MM.1S (cell line): Measurements from ENCODE around the gene ATP1A4.
A peak's percentile ranks its signal among the peaks of the same experiment; 100 is the strongest.

Experiments
- DNase-seq: peaks from one replicate; pipeline ENCODE4 v3.0.0-alpha.2; 2015
- H2AFZ ChIP-seq: fragments of 300-600 bp; sonication (generic); 2 replicates; pipeline ENCODE4 v1.6.0; 2016; ENCODE audit warnings: antibody characterized with exemption, low read length
- H3F3A ChIP-seq: fragments of 300-600 bp; sonication (generic); 2 replicates; pipeline ENCODE4 v1.6.1; 2016; ENCODE audit warnings: mild to moderate bottlenecking, antibody characterized with exemption, low read length, moderate library complexity, mixed read lengths; ENCODE audit not compliant: insufficient read depth
- H3K27ac ChIP-seq: fragments of 300-600 bp; sonication (generic); 2 replicates; pipeline ENCODE4 v1.5.1; 2016; ENCODE audit warnings: mild to moderate bottlenecking, low read length
- H3K27me3 ChIP-seq: fragments of 300-600 bp; sonication (generic); replicated peaks from 2 replicates; pipeline ENCODE4 v1.6.0; 2016; ENCODE audit warnings: low read length; ENCODE audit not compliant: insufficient read depth
- H3K36me3 ChIP-seq: fragments of 300-600 bp; sonication (generic); replicated peaks from 2 replicates; pipeline ENCODE4 v1.6.1; 2016; ENCODE audit warnings: mild to moderate bottlenecking, low read length, mixed read lengths; ENCODE audit not compliant: insufficient read depth
- H3K4me1 ChIP-seq: fragments of 300-600 bp; sonication (generic); 2 replicates; pipeline ENCODE4 v1.6.1; 2016; ENCODE audit warnings: low read length, mixed read lengths
- H3K4me2 ChIP-seq: fragments of 300-600 bp; sonication (generic); 2 replicates; pipeline ENCODE4 v1.6.0; 2016; ENCODE audit warnings: low read depth, low read length
- H3K4me3 ChIP-seq: fragments of 300-600 bp; sonication (generic); 2 replicates; pipeline ENCODE4 v1.5.1; 2016; ENCODE audit warnings: low read length, mixed read lengths
- H3K79me2 ChIP-seq: fragments of 300-600 bp; sonication (generic); 2 replicates; pipeline ENCODE4 v1.6.1; 2016; ENCODE audit warnings: mixed run types, low read length, mixed read lengths
- H3K9ac ChIP-seq: fragments of 300-600 bp; sonication (generic); 2 replicates; pipeline ENCODE4 v1.6.1; 2016; ENCODE audit warnings: low read length, mixed read lengths
- H3K9me2 ChIP-seq: fragments of 300-600 bp; sonication (generic); replicated peaks from 2 replicates; pipeline ENCODE4 v1.6.1; 2016; ENCODE audit warnings: mild to moderate bottlenecking, low read length, mixed read lengths; ENCODE audit not compliant: insufficient read depth
- H3K9me3 ChIP-seq: fragments of 300-600 bp; sonication (generic); replicated peaks from 2 replicates; pipeline ENCODE4 v1.6.1; 2016; ENCODE audit warnings: mild to moderate bottlenecking, low read length, mixed read lengths; ENCODE audit not compliant: insufficient read depth
- H4K20me1 ChIP-seq: fragments of 300-600 bp; sonication (generic); 2 replicates; pipeline ENCODE4 v1.6.1; 2016; ENCODE audit warnings: mild to moderate bottlenecking, low read length, moderate library complexity, mixed read lengths; ENCODE audit not compliant: insufficient read depth
- CTCF ChIP-seq: fragments of 300-600 bp; sonication (generic); IDR thresholded peaks from 2 replicates; pipeline ENCODE4 v1.5.1; 2016; ENCODE audit warnings: antibody characterized with exemption, low read length, mixed read lengths
- EZH2 ChIP-seq: fragments of 300-600 bp; sonication (generic); optimal IDR thresholded peaks from 2 replicates; pipeline ENCODE3; 2017; ENCODE audit warnings: low read depth, mild to moderate bottlenecking, antibody characterized with exemption, low read length, mixed read lengths
- EZH2phosphoT487 ChIP-seq: fragments of 300-600 bp; sonication (generic); IDR thresholded peaks from 2 replicates; pipeline ENCODE4 v1.6.1; 2018; ENCODE audit warnings: antibody characterized with exemption, low read length

Gene ATP1A4

GRCh38 chr1:160166166-160166868 lies 14.9 kb downstream of the ATP1A4 start:
- Histone ChIP-seq H3K27ac (no peak overlapping the region), H3K79me2 (no peaks in the 10 kb centered on the region), H3K4me2 (no peak overlapping the region), H3K4me3 (no peak overlapping the region), H3K9me2 (no peaks in the 10 kb centered on the region), H3K4me1 (no peaks in the 10 kb centered on the region), H2AFZ (no peak overlapping the region), H3K9me3 (no peaks in the 10 kb centered on the region), H3F3A (no peaks in the 10 kb centered on the region), H4K20me1 (no peaks in the 10 kb centered on the region), H3K36me3 (no peaks in the 10 kb centered on the region), H3K9ac (no peak overlapping the region), H3K27me3 (peaks cover 8% of the 10 kb centered on the region; the same call in 1 of the 2 replicates)
- no peak for TF ChIP-seq EZH2phosphoT487
- TF ChIP-seq EZH2 = no peak
- no peak for TF ChIP-seq CTCF
- no peak for DNase-seq

GRCh38 chr1:160167056-160167455 lies 15.7 kb downstream of the ATP1A4 start:
- no peak overlapping the region for H3K4me3 ChIP-seq
- H3K9me2 ChIP-seq = no peaks in the 10 kb centered on the region
- H3K9ac ChIP-seq = no peak overlapping the region
- H3K4me1 ChIP-seq = no peaks in the 10 kb centered on the region
- DNase-seq = no peak
- TF ChIP-seq EZH2 (no peak), EZH2phosphoT487 (no peak), CTCF (no peak)
- H3K4me2 ChIP-seq = no peak overlapping the region
- no peaks in the 10 kb centered on the region for H3K9me3 ChIP-seq
- H4K20me1 ChIP-seq = no peaks in the 10 kb centered on the region
- no peaks in the 10 kb centered on the region for H3F3A ChIP-seq
- H3K27ac ChIP-seq = no peak overlapping the region
- no peaks in the 10 kb centered on the region for H3K36me3 ChIP-seq
- no peak overlapping the region for H2AFZ ChIP-seq
- no peaks in the 10 kb centered on the region for H3K79me2 ChIP-seq
- peaks cover 8% of the 10 kb centered on the region; the same call in 1 of the 2 replicates for H3K27me3 ChIP-seq

- TF ChIP-seq EZH2phosphoT487 (no peak), CTCF (peak; percentile 15; the same call in 1 of the 2 replicates)
- no peak for DNase-seq
- Histone ChIP-seq H3K27me3 (peaks cover 8% of the 10 kb centered on the region; the same call in 1 of the 2 replicates), H3K9ac (no peak overlapping the region), H3K4me1 (no peaks in the 10 kb centered on the region), H3K9me3 (no peaks in the 10 kb centered on the region), H3K4me2 (no peak overlapping the region), H3F3A (no peaks in the 10 kb centered on the region), H4K20me1 (no peaks in the 10 kb centered on the region), H3K9me2 (no peaks in the 10 kb centered on the region), H3K79me2 (no peaks in the 10 kb centered on the region), H3K4me3 (no peak overlapping the region), H2AFZ (no peak overlapping the region), H3K36me3 (no peaks in the 10 kb centered on the region), H3K27ac (no peak overlapping the region)
Observed at GRCh38 chr1:160167580-160167979, 16.2 kb downstream of the ATP1A4 start.
